Measurements from ENCODE around the gene HPD.

DNA sequence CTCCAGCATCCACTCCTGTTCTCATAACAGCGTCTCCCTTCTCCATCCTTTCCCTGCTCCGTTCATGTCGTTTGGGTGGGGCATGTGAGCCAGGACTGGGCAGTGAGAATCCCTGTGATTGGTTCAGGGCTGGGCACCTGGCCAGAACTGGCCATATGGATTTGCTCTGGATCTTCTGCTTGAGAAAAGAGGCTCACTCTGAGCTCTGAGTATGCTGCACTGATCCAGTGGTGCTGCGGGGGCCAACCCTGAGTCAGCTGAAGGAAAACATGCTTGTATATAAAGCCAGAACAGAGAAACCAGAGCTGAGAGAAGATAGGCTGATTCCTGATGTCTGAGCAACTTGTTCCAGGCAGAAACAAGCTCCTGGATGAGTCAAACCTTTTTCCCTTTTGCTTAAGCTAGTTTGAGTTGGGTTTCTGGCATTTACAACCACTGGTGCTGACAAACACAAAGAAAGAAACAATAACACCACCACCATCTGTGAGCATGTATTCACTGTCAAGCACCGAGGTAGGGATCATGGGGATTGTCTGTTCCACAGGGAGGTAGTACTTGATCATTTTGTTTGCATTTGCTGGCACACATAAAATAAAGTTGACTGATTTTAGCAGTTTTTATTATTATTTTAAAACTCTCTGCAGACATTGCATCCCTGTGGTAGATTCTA is 14.0 kb upstream of the HPD start:
- TF ChIP-seq, protein P1, sequence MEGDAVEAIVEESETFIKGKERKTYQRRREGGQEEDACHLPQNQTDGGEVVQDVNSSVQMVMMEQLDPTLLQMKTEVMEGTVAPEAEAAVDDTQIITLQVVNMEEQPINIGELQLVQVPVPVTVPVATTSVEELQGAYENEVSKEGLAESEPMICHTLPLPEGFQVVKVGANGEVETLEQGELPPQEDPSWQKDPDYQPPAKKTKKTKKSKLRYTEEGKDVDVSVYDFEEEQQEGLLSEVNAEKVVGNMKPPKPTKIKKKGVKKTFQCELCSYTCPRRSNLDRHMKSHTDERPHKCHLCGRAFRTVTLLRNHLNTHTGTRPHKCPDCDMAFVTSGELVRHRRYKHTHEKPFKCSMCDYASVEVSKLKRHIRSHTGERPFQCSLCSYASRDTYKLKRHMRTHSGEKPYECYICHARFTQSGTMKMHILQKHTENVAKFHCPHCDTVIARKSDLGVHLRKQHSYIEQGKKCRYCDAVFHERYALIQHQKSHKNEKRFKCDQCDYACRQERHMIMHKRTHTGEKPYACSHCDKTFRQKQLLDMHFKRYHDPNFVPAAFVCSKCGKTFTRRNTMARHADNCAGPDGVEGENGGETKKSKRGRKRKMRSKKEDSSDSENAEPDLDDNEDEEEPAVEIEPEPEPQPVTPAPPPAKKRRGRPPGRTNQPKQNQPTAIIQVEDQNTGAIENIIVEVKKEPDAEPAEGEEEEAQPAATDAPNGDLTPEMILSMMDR (IDR thresholded peaks at IDR 0.05), result no peak
- no peak for TF ChIP-seq POLR2A (IDR thresholded peaks at IDR 0.05)
- TF ChIP-seq EP300 (IDR thresholded peaks at IDR 0.05), result no peak
